Neuronal stem cell (in vitro differentiated cells): ENCODE measurements around the gene HAUS2.
A peak's percentile ranks its signal among the peaks of the same experiment; 100 is the strongest.

Experiments used
- DNase-seq: peaks from one replicate; pipeline ENCODE4 v3.0.0-alpha.2; 2013; ENCODE audit warnings: low spot score
- H2AFZ ChIP-seq: one replicate; pipeline ENCODE4 v1.6.1; 2013; ENCODE audit warnings: mild to moderate bottlenecking, low read length, inconsistent platforms
- H2AK5ac ChIP-seq: 2 replicates; pipeline ENCODE4 v1.6.1; 2013; ENCODE audit warnings: low read depth, mild to moderate bottlenecking, inconsistent platforms, low read length, moderate library complexity, mixed read lengths
- H2BK120ac ChIP-seq: 2 replicates; pipeline ENCODE4 v1.6.1; 2013; ENCODE audit warnings: low read depth, mild to moderate bottlenecking, inconsistent platforms, low read length, moderate library complexity, mixed read lengths
- H2BK12ac ChIP-seq: one replicate; pipeline ENCODE4 v1.6.1; 2013; ENCODE audit warnings: low read length, inconsistent platforms
- H2BK15ac ChIP-seq: 2 replicates; pipeline ENCODE4 v1.6.1; 2013; ENCODE audit warnings: mild to moderate bottlenecking, low read length, inconsistent platforms, mixed read lengths
- H2BK5ac ChIP-seq: one replicate; pipeline ENCODE4 v1.6.1; 2013; ENCODE audit warnings: inconsistent platforms, mild to moderate bottlenecking, low read length, moderate library complexity
- H3K14ac ChIP-seq: one replicate; pipeline ENCODE4 v1.6.1; 2013; ENCODE audit warnings: low read length, inconsistent platforms
- H3K18ac ChIP-seq: 2 replicates; pipeline ENCODE4 v1.6.1; 2013; ENCODE audit warnings: low read length, inconsistent platforms
- H3K23ac ChIP-seq: 2 replicates; pipeline ENCODE4 v1.6.1; 2013; ENCODE audit warnings: low read depth, mild to moderate bottlenecking, mixed read lengths, low read length, inconsistent platforms; ENCODE audit not compliant: poor library complexity
- H3K27ac ChIP-seq: replicated peaks from 3 replicates; pipeline ENCODE4 v1.5.1; 2013; ENCODE audit warnings: low read length, inconsistent platforms
- H3K27me3 ChIP-seq, 3 experiments: 2 replicates each; pipeline ENCODE4 v1.6.1; 2013; ENCODE audit warnings: low read length in 3 of 3, mild to moderate bottlenecking in 2 of 3, inconsistent platforms in 1 of 3, low read depth in 1 of 3, mixed read lengths in 1 of 3, moderate library complexity in 1 of 3; ENCODE audit not compliant: control insufficient read depth in 3 of 3, insufficient read depth in 3 of 3
- H3K36me3 ChIP-seq, 2 donors: replicated peaks in 1 of 2; 2 replicates each; pipeline ENCODE4 v1.6.1; 2013; ENCODE audit warnings: low read length in 2 of 2; ENCODE audit not compliant: control insufficient read depth in 2 of 2, insufficient read depth in 2 of 2
- H3K4ac ChIP-seq: 2 replicates; pipeline ENCODE4 v1.6.1; 2013; ENCODE audit warnings: inconsistent platforms, mild to moderate bottlenecking, low read length, moderate library complexity
- H3K4me1 ChIP-seq, 2 donors: 1 replicate in 1 of 2; 2 replicates in 1 of 2; pipeline ENCODE4 v1.6.1; 2013; ENCODE audit warnings: low read length in 2 of 2, low read depth in 1 of 2; ENCODE audit not compliant: control insufficient read depth in 2 of 2, insufficient read depth in 1 of 2
- H3K4me2 ChIP-seq: one replicate; pipeline ENCODE4 v1.6.1; 2013; ENCODE audit warnings: mild to moderate bottlenecking, low read length, inconsistent platforms; ENCODE audit not compliant: insufficient read depth, poor library complexity, severe bottlenecking
- H3K4me3 ChIP-seq, 2 donors: 2 replicates each; pipeline ENCODE4 v1.5.1; 2013; ENCODE audit warnings: low read length in 2 of 2, mild to moderate bottlenecking in 2 of 2, inconsistent platforms in 1 of 2, moderate library complexity in 1 of 2
- H3K79me1 ChIP-seq: one replicate; pipeline ENCODE4 v1.6.1; 2013; ENCODE audit warnings: low read depth, mild to moderate bottlenecking, inconsistent platforms, low read length, moderate library complexity
- H3K9ac ChIP-seq: one replicate; pipeline ENCODE4 v1.6.1; 2013; ENCODE audit warnings: mild to moderate bottlenecking, low read depth, low read length, inconsistent platforms; ENCODE audit not compliant: poor library complexity
- H3K9me3 ChIP-seq, 2 donors: replicated peaks in 1 of 2; 2 replicates each; pipeline versions ENCODE3 to v1.6.1; 2013; ENCODE audit warnings: low read length in 2 of 2, mild to moderate bottlenecking in 2 of 2, inconsistent platforms in 1 of 2, low read depth in 1 of 2, mixed read lengths in 1 of 2, moderate library complexity in 1 of 2; ENCODE audit not compliant: control insufficient read depth in 2 of 2, insufficient read depth in 1 of 2
- H4K8ac ChIP-seq: one replicate; pipeline ENCODE4 v1.6.1; 2013; ENCODE audit warnings: low read depth, mild to moderate bottlenecking, inconsistent platforms, low read length, moderate library complexity
- H4K91ac ChIP-seq: one replicate; pipeline ENCODE4 v1.6.1; 2013; ENCODE audit warnings: low read length, low read depth, mild to moderate bottlenecking, inconsistent platforms; ENCODE audit not compliant: poor library complexity
- WGBS, 2 donors: extraction: QIAGEN DNeasy Blood & Tissue Kit; methylation state at CpG; one replicate each; pipeline ENCODE4 v1.1.7; 2013; ENCODE audit warnings: missing lambda C conversion rate in 2 of 2, mixed read lengths in 1 of 2; ENCODE audit not compliant: insufficient read length in 2 of 2, insufficient replicate concordance in 1 of 2; ENCODE audit errors: extremely low coverage in 2 of 2; 5-methylcytosine and 5-hydroxymethylcytosine counted together

The HAUS2 gene

DNA sequence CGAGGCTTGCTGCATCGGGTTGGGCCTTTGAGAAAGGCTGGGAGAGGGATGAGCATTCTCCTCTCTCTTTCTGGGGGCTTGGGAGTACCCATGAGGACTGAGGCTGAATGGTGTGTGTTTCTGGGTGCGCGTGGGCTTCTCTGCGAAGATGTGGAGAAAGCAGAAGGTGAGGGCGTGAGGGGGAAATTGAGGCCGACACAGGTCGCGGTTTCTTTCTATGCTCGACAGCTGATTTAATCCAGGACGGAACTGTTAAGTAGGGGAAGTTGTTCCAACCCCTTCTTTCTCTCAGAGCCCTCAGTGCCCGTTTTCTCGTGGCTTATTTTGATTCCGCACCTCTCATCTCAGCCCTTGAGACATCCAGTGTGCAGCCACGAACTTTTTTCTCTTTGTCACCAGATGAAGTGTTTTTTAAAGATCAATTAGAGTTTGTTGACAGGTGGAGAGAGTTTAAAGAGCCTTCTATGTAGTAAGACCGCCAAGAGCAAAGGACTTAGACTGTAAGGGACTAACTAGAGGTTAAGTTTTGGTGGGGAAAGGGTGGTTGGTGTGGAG lies 27.5 kb downstream of the HAUS2 start:
- H2BK12ac ChIP-seq, result peak overlapping the region; percentile 75
- peak overlapping the region; percentile 89 for H3K9ac ChIP-seq
- WGBS, 2 donors, result no CpG with 5 or more reads among the region's 16 CpGs
- peak overlapping the region; percentile 84 to 94 for H3K4me3 ChIP-seq
- no peak overlapping the region for H3K14ac ChIP-seq
- H2AK5ac ChIP-seq, result peak overlapping the region; percentile 28
- H2BK15ac ChIP-seq, result peak overlapping the region; percentile 75
- peak overlapping the region; percentile 95 for H2BK5ac ChIP-seq
- H3K4me1 ChIP-seq, result peaks cover 4 to 11% of the 10 kb centered on the region in 2 donors
- H3K36me3 ChIP-seq, result no peaks in the 10 kb centered on the region
- peaks cover 0 to 5% of the 10 kb centered on the region in 2 donors for H3K9me3 ChIP-seq
- no peak overlapping the region for H4K8ac ChIP-seq
- no peak overlapping the region for H2BK120ac ChIP-seq
- H3K79me1 ChIP-seq, result no peaks in the 10 kb centered on the region
- no peak overlapping the region for H3K27ac ChIP-seq
- peak overlapping the region; percentile 89 for H3K4me2 ChIP-seq
- peak overlapping the region; percentile 98 for H2AFZ ChIP-seq
- H3K4ac ChIP-seq, result no peak overlapping the region
- H3K18ac ChIP-seq, result peak overlapping the region; percentile 98
- DNase-seq, result no peak
- H4K91ac ChIP-seq, result peak overlapping the region; percentile 9
- peaks cover 0 to 3% (median 0%) of the 10 kb centered on the region in 3 experiments for H3K27me3 ChIP-seq
- peak overlapping the region; percentile 96 for H3K23ac ChIP-seq

DNA sequence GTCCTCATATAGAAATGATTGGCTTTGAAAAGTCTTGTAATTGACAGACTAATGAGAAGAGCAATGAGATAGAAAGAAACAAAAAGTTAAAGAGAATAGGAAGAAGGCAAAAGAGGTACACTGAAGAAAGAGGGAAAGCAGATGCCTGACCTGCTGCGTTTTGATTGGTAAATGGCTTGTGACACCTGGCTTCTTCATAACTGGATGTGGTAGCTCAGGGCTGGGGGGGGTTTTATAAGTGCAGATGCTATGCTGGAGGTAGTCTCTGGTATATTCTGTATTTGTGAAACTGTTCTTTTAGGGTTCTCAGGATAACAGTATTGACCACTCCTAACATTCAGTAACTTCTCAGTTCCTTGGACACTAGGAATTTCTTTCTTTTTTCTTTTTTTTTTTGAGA lies 28.1 kb downstream of the HAUS2 start:
- H3K18ac ChIP-seq, result no peak overlapping the region
- no peak overlapping the region for H2BK5ac ChIP-seq
- no peak overlapping the region for H2AFZ ChIP-seq
- no peak overlapping the region for H2BK12ac ChIP-seq
- H4K91ac ChIP-seq, result no peak overlapping the region
- peaks cover 4 to 16% of the 10 kb centered on the region in 2 donors for H3K4me1 ChIP-seq
- no peak overlapping the region for H2BK120ac ChIP-seq
- H3K27ac ChIP-seq, result no peak overlapping the region
- no peak for DNase-seq
- peak overlapping the region in 1 of 2 donors; percentile 84 for H3K4me3 ChIP-seq
- H3K14ac ChIP-seq, result no peak overlapping the region
- H3K9ac ChIP-seq, result no peak overlapping the region
- H3K4ac ChIP-seq, result no peak overlapping the region
- H3K9me3 ChIP-seq, result peaks cover 0 to 5% of the 10 kb centered on the region in 2 donors
- no peak overlapping the region for H4K8ac ChIP-seq
- H3K4me2 ChIP-seq, result no peak overlapping the region
- no peak overlapping the region for H2AK5ac ChIP-seq
- no peaks in the 10 kb centered on the region for H3K36me3 ChIP-seq
- peaks cover 0 to 4% (median 0%) of the 10 kb centered on the region in 3 experiments for H3K27me3 ChIP-seq
- H2BK15ac ChIP-seq, result no peak overlapping the region
- H3K23ac ChIP-seq, result no peak overlapping the region
- WGBS, 2 donors, result no CpG with 5 or more reads among the region's 1 CpG
- H3K79me1 ChIP-seq, result no peaks in the 10 kb centered on the region

DNA sequence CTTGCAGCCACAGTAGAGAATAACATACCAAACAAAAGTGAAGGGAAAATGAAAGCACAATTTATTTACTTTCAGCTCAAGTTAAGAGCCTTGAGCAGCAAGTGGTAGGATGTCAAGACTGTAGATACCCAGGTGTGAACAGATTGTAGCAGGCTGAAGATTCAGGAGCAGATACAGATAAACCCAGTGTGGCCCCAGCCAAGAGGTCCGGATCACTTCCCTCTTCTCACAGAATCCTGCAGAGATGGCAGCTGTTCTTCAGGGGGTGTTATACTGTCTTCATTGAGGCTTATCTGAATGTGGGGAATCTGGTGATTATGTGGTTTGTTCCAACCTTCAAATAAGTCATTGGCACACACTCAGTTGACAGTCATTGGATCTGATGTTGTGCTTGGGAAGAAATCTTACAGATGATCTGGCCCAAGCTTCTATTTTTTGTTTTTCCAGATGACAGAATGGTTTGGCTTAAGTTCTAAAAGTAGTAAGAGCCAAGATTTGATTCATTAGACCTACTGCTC lies 28.9 kb downstream of the HAUS2 start:
- Histone ChIP-seq H2BK15ac (no peak overlapping the region), H2BK5ac (no peak overlapping the region), H3K18ac (no peak overlapping the region), H3K36me3 (no peaks in the 10 kb centered on the region), H4K8ac (no peak overlapping the region), H3K27ac (no peak overlapping the region), H2AK5ac (no peak overlapping the region), H3K4ac (no peak overlapping the region), H3K27me3 (peaks cover 0 to 7% (median 0%) of the 10 kb centered on the region in 3 experiments), H3K14ac (no peak overlapping the region), H3K9me3 (peaks cover 0 to 5% of the 10 kb centered on the region in 2 donors), H3K79me1 (no peaks in the 10 kb centered on the region), H4K91ac (no peak overlapping the region), H2BK12ac (no peak overlapping the region), H3K4me3 (no peak overlapping the region), H2BK120ac (no peak overlapping the region), H3K23ac (no peak overlapping the region), H3K9ac (no peak overlapping the region), H3K4me2 (no peak overlapping the region), H3K4me1 (peaks cover 5 to 21% of the 10 kb centered on the region in 2 donors), H2AFZ (no peak overlapping the region)
- DNase-seq, result no peak
- no CpG with 5 or more reads among the region's 1 CpG for WGBS, 2 donors

DNA sequence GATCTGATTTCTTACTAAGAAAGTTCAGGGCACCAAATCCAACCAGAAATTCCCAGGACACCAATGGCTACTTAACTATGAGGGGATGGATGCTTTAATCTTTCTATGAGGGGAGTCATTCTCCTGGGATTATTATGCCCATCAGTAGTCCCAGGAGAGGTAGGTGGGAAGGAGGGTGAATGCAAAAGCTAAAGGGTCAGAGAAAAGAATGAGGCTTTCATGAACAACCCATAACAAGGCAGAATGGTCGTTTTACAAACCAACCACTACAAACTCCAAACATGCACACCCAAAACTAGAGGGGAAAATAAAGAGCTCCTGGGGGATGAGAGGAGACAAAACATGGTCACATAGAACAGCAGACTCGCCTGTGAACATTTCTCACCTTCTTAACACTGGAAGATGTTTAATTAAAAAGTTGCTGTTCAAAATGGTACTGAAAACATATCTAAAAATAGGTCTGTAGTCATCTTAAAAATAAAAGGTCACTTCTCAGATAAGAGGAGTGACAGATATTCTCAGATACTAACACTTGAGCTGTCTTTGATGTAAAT lies 30.4 kb downstream of the HAUS2 start:
- no CpG with 5 or more reads among the region's 2 CpGs for WGBS, 2 donors
- Histone ChIP-seq H4K91ac (no peak overlapping the region), H2BK12ac (no peak overlapping the region)

More for the DNA sequence above, 30.4 kb downstream of the HAUS2 start:
- Histone ChIP-seq H3K18ac (no peak overlapping the region), H2BK120ac (no peak overlapping the region), H3K27me3 (peaks cover 0 to 10% (median 0%) of the 10 kb centered on the region in 3 experiments), H2AFZ (no peak overlapping the region), H3K4me2 (no peak overlapping the region), H3K4ac (no peak overlapping the region), H4K8ac (no peak overlapping the region), H3K4me1 (peaks cover 11 to 36% of the 10 kb centered on the region in 2 donors), H3K14ac (no peak overlapping the region), H3K36me3 (no peaks in the 10 kb centered on the region), H3K79me1 (no peaks in the 10 kb centered on the region), H2BK15ac (no peak overlapping the region), H2AK5ac (no peak overlapping the region), H3K23ac (no peak overlapping the region), H3K27ac (no peak overlapping the region), H3K9me3 (peaks cover 0 to 5% of the 10 kb centered on the region in 2 donors), H3K4me3 (no peak overlapping the region), H3K9ac (no peak overlapping the region), H2BK5ac (no peak overlapping the region)
- DNase-seq, result no peak
